GM23338 (cell line): ENCODE data around the gene SLC9A4. TPM values are rescaled to one million over a fixed set of nuclear protein-coding genes. Genes with fewer than 3 reads are reported as not detected.

Experiments
- ATAC-seq: fragments of 200-7000 bp; cut with Tn5 transposase; 3 replicates; pipeline ENCODE4 v1.9.1; 2020
- DNase-seq: peaks from one replicate; pipeline ENCODE4 v3.0.0-alpha.2; 2015; ENCODE audit warnings: low spot score
- H2AFZ ChIP-seq: fragments of 200-600 bp; sonication (generic); 2 replicates; pipeline ENCODE4 v1.8.0; 2016; ENCODE audit warnings: antibody characterized with exemption, mild to moderate bottlenecking, moderate library complexity
- H3F3A ChIP-seq: fragments of 200-600 bp; sonication (generic); replicated peaks from 2 replicates; pipeline ENCODE4 v1.8.0; 2017; ENCODE audit warnings: antibody characterized with exemption, mixed run types, low read depth
- H3K27ac ChIP-seq: fragments of 200-600 bp; sonication (generic); 2 replicates; pipeline ENCODE4 v1.6.1; 2016; ENCODE audit warnings: low read depth
- H3K27me3 ChIP-seq: fragments of 200-600 bp; sonication (generic); 2 replicates; pipeline ENCODE4 v1.8.0; 2016; ENCODE audit warnings: mild to moderate bottlenecking, mixed run types, moderate library complexity; ENCODE audit not compliant: insufficient read depth
- H3K36me3 ChIP-seq: fragments of 200-600 bp; sonication (generic); 2 replicates; pipeline ENCODE4 v1.8.0; 2016; ENCODE audit warnings: mild to moderate bottlenecking; ENCODE audit not compliant: insufficient read depth
- H3K4me1 ChIP-seq: fragments of 200-600 bp; sonication (generic); 2 replicates; pipeline ENCODE4 v1.8.0; 2016; ENCODE audit warnings: mild to moderate bottlenecking, moderate library complexity; ENCODE audit not compliant: insufficient read depth
- H3K4me2 ChIP-seq: fragments of 200-600 bp; sonication (generic); 2 replicates; pipeline ENCODE4 v1.7.1; 2017; ENCODE audit warnings: mixed run types
- H3K4me3 ChIP-seq: fragments of 200-600 bp; sonication (generic); 2 replicates; pipeline ENCODE4 v1.6.1; 2016; ENCODE audit warnings: mixed run types
- H3K79me2 ChIP-seq: fragments of 200-600 bp; sonication (generic); replicated peaks from 2 replicates; pipeline ENCODE4 v1.8.0; 2017; ENCODE audit warnings: mild to moderate bottlenecking; ENCODE audit not compliant: insufficient read depth
- H3K9me2 ChIP-seq: fragments of 200-600 bp; sonication (generic); 2 replicates; pipeline ENCODE4 v1.8.0; 2017; ENCODE audit not compliant: insufficient read depth
- H4K20me1 ChIP-seq: fragments of 200-600 bp; sonication (generic); replicated peaks from 2 replicates; pipeline ENCODE4 v1.8.0; 2017; ENCODE audit warnings: mild to moderate bottlenecking; ENCODE audit not compliant: insufficient read depth
- H3K27ac Mint-ChIP-seq: 2 replicates; pipeline ENCODE4 v1.8.0; 2020; ENCODE audit warnings: inconsistent platforms, mild to moderate bottlenecking, moderate library complexity, mixed read lengths
- H3K27me3 Mint-ChIP-seq: 3 replicates; pipeline ENCODE4 v1.8.0; 2022; ENCODE audit warnings: low read depth, mild to moderate bottlenecking, moderate library complexity, mixed read lengths, inconsistent platforms; ENCODE audit not compliant: insufficient read depth, poor library complexity
- H3K36me3 Mint-ChIP-seq: 3 replicates; pipeline ENCODE4 v1.8.0; 2021; ENCODE audit warnings: low read depth, mild to moderate bottlenecking, inconsistent platforms, moderate library complexity, mixed read lengths
- H3K4me1 Mint-ChIP-seq: 3 replicates; pipeline ENCODE4 v1.8.0; 2020; ENCODE audit warnings: mild to moderate bottlenecking, inconsistent platforms, mixed read lengths
- H3K4me3 Mint-ChIP-seq: 3 replicates; pipeline ENCODE4 v1.8.0; 2021; ENCODE audit warnings: moderate library complexity, mild to moderate bottlenecking, inconsistent platforms, mixed read lengths
- H3K9me3 Mint-ChIP-seq: 3 replicates; pipeline ENCODE4 v1.8.0; 2020; ENCODE audit warnings: moderate library complexity, mild to moderate bottlenecking, inconsistent platforms, mixed read lengths
- CREB1 ChIP-seq: fragments of 250-450 bp; sonication (Bioruptor Pico); IDR thresholded peaks from 2 replicates; pipeline ENCODE4 v1.5.0; 2020; ENCODE audit warnings: low read depth, mild to moderate bottlenecking, moderate library complexity
- EZH2 ChIP-seq: fragments of 200-600 bp; sonication (generic); IDR thresholded peaks from one replicate; pipeline ENCODE4 v1.8.0; 2017; ENCODE audit warnings: antibody characterized with exemption, mild to moderate bottlenecking, low read depth; ENCODE audit not compliant: unreplicated experiment
- JUNB ChIP-seq: IDR thresholded peaks from one replicate; pipeline ENCODE4 v1.6.1; 2016; ENCODE audit warnings: antibody characterized with exemption; ENCODE audit not compliant: unreplicated experiment
- ZNF331 ChIP-seq: fragments of 250-450 bp; sonication (Bioruptor Pico); IDR thresholded peaks from 2 replicates; pipeline ENCODE4 v1.5.0; 2020; ENCODE audit warnings: low read depth, mild to moderate bottlenecking, moderate library complexity
- polyA plus RNA-seq: library from polyadenylated mRNA; unstranded; fragments of >200 nt; fragmentation: Nextera tagmentation; extraction: Ambion mirVana; gene quantifications from 2 replicates; pipeline ENCODE4 v1.2.1, GENCODE V29; 2016
- total RNA-seq: library from RNA; depleted of rRNA; stranded (reverse); fragments of >200 nt; shearing (Covaris generic); gene quantifications from 2 replicates; pipeline ENCODE4 v1.2.3, GENCODE V29; 2014
- TF ChIP-seq, protein P1 (sequence below): fragments of 250-450 bp; sonication (Bioruptor Pico); IDR thresholded peaks from 2 replicates; pipeline ENCODE4 v1.5.0; 2020; ENCODE audit warnings: mild to moderate bottlenecking, moderate library complexity
- TF ChIP-seq, protein P2 (sequence below), 2 experiments: fragments of 200-600 bp in 1 of 2; sonication (generic) in 1 of 2; conservative IDR thresholded peaks; 2 replicates each; pipeline versions ENCODE4 v1.5.1 to v1.6.1; 2016 to 2017; ENCODE audit warnings: antibody characterized with exemption in 2 of 2, low read depth in 2 of 2, mild to moderate bottlenecking in 2 of 2, moderate library complexity in 1 of 2

Gene SLC9A4
- total and polyA plus RNA-seq, 2 experiments from 2014 or later: not detected

DNA sequence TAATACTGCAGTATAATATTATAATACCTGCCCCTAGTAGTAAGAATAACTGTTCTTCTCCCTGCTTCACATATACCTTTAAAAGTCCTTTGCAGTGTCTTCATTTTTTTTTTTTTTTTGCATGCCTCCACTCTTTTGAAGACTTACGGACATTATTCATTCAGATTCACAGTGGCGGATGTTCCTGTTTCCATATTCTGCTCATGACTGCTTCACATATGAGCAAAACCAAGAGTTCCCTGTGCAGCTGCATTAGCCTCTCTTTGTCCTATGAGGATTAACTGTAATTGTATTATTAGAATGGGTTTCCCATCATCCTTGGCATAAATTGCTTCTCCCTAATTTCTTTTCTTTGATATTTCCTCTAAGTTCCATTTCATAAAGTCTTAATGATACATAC lies 37.3 kb upstream of the SLC9A4 start (continued):
- TF ChIP-seq EZH2 (no peak), JUNB (no peak)
- TF ChIP-seq, protein P1, sequence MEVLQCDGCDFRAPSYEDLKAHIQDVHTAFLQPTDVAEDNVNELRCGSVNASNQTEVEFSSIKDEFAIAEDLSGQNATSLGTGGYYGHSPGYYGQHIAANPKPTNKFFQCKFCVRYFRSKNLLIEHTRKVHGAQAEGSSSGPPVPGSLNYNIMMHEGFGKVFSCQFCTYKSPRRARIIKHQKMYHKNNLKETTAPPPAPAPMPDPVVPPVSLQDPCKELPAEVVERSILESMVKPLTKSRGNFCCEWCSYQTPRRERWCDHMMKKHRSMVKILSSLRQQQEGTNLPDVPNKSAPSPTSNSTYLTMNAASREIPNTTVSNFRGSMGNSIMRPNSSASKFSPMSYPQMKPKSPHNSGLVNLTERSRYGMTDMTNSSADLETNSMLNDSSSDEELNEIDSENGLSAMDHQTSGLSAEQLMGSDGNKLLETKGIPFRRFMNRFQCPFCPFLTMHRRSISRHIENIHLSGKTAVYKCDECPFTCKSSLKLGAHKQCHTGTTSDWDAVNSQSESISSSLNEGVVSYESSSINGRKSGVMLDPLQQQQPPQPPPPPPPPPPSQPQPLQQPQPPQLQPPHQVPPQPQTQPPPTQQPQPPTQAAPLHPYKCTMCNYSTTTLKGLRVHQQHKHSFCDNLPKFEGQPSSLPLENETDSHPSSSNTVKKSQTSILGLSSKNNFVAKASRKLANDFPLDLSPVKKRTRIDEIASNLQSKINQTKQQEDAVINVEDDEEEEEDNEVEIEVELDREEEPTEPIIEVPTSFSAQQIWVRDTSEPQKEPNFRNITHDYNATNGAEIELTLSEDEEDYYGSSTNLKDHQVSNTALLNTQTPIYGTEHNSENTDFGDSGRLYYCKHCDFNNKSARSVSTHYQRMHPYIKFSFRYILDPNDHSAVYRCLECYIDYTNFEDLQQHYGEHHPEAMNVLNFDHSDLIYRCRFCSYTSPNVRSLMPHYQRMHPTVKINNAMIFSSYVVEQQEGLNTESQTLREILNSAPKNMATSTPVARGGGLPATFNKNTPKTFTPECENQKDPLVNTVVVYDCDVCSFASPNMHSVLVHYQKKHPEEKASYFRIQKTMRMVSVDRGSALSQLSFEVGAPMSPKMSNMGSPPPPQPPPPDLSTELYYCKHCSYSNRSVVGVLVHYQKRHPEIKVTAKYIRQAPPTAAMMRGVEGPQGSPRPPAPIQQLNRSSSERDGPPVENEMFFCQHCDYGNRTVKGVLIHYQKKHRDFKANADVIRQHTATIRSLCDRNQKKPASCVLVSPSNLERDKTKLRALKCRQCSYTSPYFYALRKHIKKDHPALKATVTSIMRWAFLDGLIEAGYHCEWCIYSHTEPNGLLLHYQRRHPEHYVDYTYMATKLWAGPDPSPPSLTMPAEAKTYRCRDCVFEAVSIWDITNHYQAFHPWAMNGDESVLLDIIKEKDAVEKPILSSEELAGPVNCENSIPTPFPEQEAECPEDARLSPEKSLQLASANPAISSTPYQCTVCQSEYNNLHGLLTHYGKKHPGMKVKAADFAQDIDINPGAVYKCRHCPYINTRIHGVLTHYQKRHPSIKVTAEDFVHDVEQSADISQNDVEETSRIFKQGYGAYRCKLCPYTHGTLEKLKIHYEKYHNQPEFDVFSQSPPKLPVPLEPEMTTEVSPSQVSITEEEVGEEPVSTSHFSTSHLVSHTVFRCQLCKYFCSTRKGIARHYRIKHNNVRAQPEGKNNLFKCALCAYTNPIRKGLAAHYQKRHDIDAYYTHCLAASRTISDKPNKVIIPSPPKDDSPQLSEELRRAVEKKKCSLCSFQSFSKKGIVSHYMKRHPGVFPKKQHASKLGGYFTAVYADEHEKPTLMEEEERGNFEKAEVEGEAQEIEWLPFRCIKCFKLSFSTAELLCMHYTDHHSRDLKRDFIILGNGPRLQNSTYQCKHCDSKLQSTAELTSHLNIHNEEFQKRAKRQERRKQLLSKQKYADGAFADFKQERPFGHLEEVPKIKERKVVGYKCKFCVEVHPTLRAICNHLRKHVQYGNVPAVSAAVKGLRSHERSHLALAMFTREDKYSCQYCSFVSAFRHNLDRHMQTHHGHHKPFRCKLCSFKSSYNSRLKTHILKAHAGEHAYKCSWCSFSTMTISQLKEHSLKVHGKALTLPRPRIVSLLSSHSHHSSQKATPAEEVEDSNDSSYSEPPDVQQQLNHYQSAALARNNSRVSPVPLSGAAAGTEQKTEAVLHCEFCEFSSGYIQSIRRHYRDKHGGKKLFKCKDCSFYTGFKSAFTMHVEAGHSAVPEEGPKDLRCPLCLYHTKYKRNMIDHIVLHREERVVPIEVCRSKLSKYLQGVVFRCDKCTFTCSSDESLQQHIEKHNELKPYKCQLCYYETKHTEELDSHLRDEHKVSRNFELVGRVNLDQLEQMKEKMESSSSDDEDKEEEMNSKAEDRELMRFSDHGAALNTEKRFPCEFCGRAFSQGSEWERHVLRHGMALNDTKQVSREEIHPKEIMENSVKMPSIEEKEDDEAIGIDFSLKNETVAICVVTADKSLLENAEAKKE (CRISPR knock-in tag): no peak

GRCh38 chr2:102436323-102436722 lies 36.7 kb upstream of the SLC9A4 start:
- Histone ChIP-seq H3K4me1 (no peaks in the 10 kb centered on the region), H3K9me2 (0 out of 2 replicates have a peak, but pooled peaks cover 8% of the 10 kb centered on the region), H4K20me1 (no peaks in the 10 kb centered on the region), H3F3A (no peaks in the 10 kb centered on the region), H3K36me3 (no peaks in the 10 kb centered on the region), H3K27ac (no peak overlapping the region), H2AFZ (no peak overlapping the region), H3K79me2 (no peaks in the 10 kb centered on the region), H3K4me3 (no peak overlapping the region), H3K4me2 (no peak overlapping the region), H3K27me3 (no peaks in the 10 kb centered on the region)
- H3K4me1 Mint-ChIP-seq: no peaks in the 10 kb centered on the region
- H3K4me3 Mint-ChIP-seq: no peak overlapping the region
- no peaks in the 10 kb centered on the region for H3K9me3 Mint-ChIP-seq
- DNase-seq (no peak), ATAC-seq (no peak)
- no peaks in the 10 kb centered on the region for H3K36me3 Mint-ChIP-seq
- no peak overlapping the region for H3K27ac Mint-ChIP-seq
- peaks cover 2% of the 10 kb centered on the region for H3K27me3 Mint-ChIP-seq
- TF ChIP-seq, protein P2, sequence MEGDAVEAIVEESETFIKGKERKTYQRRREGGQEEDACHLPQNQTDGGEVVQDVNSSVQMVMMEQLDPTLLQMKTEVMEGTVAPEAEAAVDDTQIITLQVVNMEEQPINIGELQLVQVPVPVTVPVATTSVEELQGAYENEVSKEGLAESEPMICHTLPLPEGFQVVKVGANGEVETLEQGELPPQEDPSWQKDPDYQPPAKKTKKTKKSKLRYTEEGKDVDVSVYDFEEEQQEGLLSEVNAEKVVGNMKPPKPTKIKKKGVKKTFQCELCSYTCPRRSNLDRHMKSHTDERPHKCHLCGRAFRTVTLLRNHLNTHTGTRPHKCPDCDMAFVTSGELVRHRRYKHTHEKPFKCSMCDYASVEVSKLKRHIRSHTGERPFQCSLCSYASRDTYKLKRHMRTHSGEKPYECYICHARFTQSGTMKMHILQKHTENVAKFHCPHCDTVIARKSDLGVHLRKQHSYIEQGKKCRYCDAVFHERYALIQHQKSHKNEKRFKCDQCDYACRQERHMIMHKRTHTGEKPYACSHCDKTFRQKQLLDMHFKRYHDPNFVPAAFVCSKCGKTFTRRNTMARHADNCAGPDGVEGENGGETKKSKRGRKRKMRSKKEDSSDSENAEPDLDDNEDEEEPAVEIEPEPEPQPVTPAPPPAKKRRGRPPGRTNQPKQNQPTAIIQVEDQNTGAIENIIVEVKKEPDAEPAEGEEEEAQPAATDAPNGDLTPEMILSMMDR (conservative IDR thresholded peaks at IDR 0.05; ENCODE audit: low read depth in 2 of 2): no peak
- TF ChIP-seq CREB1 (CRISPR knock-in tag) (no peak), ZNF331 (CRISPR knock-in tag) (no peak)
- TF ChIP-seq, protein P1 (CRISPR knock-in tag): no peak
